NCI-H2107 treated with DMSO at 0.1 percent for 48 hours (cell line): ENCODE measurements around the gene EXOC1.

Experiments
- DNase-seq: peaks from one replicate; lab custom pipeline; 2025; ENCODE audit not compliant: unreplicated experiment; lab: John Stamatoyannopoulos, UW

Gene EXOC1

GRCh38 chr4:55948726-55949481 lies 95.5 kb downstream of the EXOC1 start, which contains the start of gene CEP135:
Gene CEP135, plus strand, starts transcription at chr4:55948945. Its CDS starts 3,186 bp downstream, at chr4:55952131.
- peak; percentile 53 for DNase-seq

GRCh38 chr4:55949482-55949802 lies 96.0 kb downstream of the EXOC1 start:
- no peak for DNase-seq

DNA sequence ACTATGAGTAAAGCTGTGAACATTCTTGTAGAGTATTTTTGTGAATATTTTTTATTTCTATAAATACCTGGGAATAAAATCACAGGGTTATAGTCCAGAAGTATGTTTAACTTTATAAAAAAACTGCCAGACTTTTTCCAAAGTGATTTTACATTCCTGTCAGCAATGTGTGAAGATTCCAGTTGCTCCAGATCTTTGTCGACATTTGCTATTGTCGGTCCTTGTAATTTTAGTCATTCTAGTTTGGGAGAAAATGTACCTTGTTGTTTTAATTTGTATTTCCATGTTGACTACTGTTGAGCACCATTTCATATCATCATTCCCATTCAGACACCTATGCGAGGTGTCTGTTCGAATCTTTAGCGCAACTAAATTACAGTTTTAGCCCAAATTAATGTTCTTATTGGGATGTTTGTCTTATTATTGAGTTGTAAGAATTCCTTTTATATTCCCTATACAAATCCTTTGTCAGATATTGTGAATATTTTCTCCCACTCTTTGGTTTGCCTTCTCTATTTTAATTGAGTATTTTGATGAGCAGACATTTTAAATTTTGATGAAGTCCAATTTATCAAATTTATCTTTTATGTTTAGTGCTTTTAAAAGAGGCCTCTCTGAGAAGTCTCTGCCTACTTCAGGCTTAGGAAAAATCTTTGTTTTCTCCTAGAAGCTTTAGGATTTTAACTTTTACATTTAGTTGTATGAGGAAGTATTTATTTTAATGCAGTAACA lies 97.9 kb downstream of the EXOC1 start:
- DNase-seq: no peak
